Measurements from ENCODE around the gene INHBE.

- TF ChIP-seq EZH2 (IDR thresholded peaks at IDR 0.05; ENCODE audit: low read depth, unreplicated experiment) (no peak), CTCF (conservative IDR thresholded peaks at IDR 0.05; ENCODE audit: low read depth in 2 of 2) (no peak), EZH2phosphoT487 (IDR thresholded peaks at IDR 0.05; ENCODE audit: unreplicated experiment) (no peak), POLR2AphosphoS5 (IDR thresholded peaks at IDR 0.05; ENCODE audit: low read depth) (no peak), CREB1 (CRISPR knock-in tag; IDR thresholded peaks at IDR 0.05; ENCODE audit: low read depth) (no peak), REST (IDR thresholded peaks at IDR 0.05; ENCODE audit: unreplicated experiment) (no peak)
These were observed 34.1 kb downstream of the INHBE start for GRCh38 chr12:57489157-57489641.
